HFFc6 (cell line): ENCODE results near the gene SZRD1. TPM values are rescaled to one million over a fixed set of nuclear protein-coding genes. Genes with fewer than 3 reads are reported as not detected.
A peak's percentile ranks its signal among the peaks of the same experiment; 100 is the strongest.

ENCODE experiments used
- DNase-seq: peaks from one replicate; pipeline ENCODE4 v3.0.0-alpha.2; 2018
- H3K27ac Mint-ChIP-seq: 2 replicates; pipeline ENCODE4 v1.8.0; 2020; ENCODE audit warnings: mild to moderate bottlenecking, mixed read lengths
- H3K27me3 Mint-ChIP-seq: 2 replicates; pipeline ENCODE4 v1.8.0; 2021; ENCODE audit warnings: mild to moderate bottlenecking, moderate library complexity, mixed read lengths; ENCODE audit not compliant: insufficient read depth
- H3K36me3 Mint-ChIP-seq: 2 replicates; pipeline ENCODE4 v1.8.0; 2021; ENCODE audit warnings: low read depth, mixed read lengths
- H3K4me1 Mint-ChIP-seq: 2 replicates; pipeline ENCODE4 v1.8.0; 2020; ENCODE audit warnings: low read depth, mixed read lengths
- H3K4me3 Mint-ChIP-seq: 2 replicates; pipeline ENCODE4 v1.8.0; 2020; ENCODE audit warnings: mild to moderate bottlenecking, moderate library complexity, mixed read lengths
- H3K9me3 Mint-ChIP-seq: 2 replicates; pipeline ENCODE4 v1.8.0; 2020; ENCODE audit warnings: mild to moderate bottlenecking, mixed read lengths
- total RNA-seq, 6 experiments: library from RNA; stranded (reverse); fragmentation: NEBNext Ultra II Directional; extraction: Animal tissue kit (Norgen Biotek cat#: 25700); gene quantifications; 2 replicates in 1 of 6; 3 replicates in 5 of 6; pipeline ENCODE4 v1.2.3, GENCODE V29; 2021
- TF ChIP-seq, protein P1 (sequence below): fragments of 200-600 bp; sonication (generic); IDR thresholded peaks from 2 replicates; pipeline ENCODE4 v1.5.0; 2021; ENCODE audit warnings: antibody characterized with exemption, mild to moderate bottlenecking

The SZRD1 gene
- total RNA-seq, 6 experiments from 2014 or later: 210 to 246 (median 229) TPM

DNA sequence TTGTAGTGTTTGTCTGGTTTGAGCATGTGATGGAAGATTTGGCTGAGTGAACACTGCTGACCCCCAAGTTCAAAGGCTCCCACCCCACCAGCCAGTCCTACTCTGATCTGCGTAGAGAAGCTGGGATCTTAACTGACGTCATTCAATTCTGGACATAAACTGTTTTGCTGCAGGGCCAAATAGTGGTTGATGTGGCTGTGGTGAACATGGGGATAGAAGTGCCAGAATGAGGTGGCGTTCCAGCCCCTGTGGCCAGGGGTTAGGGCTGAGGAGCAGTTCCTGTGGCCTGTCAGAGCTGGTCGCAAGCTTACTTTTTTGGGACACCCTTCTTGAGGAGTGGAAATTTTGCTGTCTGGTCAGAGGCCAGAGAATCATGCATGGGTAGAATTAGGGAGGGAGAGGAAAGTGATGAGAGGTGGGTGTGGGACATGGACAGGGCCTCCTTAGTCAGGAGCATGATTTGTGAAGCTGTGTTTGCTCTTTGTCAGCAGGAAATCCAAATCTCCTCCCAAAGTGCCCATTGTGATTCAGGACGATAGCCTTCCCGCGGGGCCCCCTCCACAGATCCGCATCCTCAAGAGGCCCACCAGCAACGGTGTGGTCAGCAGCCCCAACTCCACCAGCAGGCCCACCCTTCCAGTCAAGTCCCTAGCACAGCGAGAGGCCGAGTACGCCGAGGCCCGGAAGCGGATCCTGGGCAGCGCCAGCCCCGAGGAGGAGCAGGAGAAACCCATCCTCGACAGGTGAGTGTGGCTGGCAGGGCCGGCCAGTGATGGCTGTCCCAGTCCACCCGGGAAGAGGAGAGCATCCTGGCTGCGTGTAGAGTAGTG is 25.9 kb downstream of the SZRD1 start:
- DNase-seq: no peak
- peaks cover 7% of the 10 kb centered on the region for H3K36me3 Mint-ChIP-seq
- H3K27ac Mint-ChIP-seq: peak overlapping the region; percentile 14; the same call in 1 of the 2 replicates
- H3K9me3 Mint-ChIP-seq: no peaks in the 10 kb centered on the region
- peaks cover 62% of the 10 kb centered on the region for H3K4me1 Mint-ChIP-seq
- TF ChIP-seq, protein P1, sequence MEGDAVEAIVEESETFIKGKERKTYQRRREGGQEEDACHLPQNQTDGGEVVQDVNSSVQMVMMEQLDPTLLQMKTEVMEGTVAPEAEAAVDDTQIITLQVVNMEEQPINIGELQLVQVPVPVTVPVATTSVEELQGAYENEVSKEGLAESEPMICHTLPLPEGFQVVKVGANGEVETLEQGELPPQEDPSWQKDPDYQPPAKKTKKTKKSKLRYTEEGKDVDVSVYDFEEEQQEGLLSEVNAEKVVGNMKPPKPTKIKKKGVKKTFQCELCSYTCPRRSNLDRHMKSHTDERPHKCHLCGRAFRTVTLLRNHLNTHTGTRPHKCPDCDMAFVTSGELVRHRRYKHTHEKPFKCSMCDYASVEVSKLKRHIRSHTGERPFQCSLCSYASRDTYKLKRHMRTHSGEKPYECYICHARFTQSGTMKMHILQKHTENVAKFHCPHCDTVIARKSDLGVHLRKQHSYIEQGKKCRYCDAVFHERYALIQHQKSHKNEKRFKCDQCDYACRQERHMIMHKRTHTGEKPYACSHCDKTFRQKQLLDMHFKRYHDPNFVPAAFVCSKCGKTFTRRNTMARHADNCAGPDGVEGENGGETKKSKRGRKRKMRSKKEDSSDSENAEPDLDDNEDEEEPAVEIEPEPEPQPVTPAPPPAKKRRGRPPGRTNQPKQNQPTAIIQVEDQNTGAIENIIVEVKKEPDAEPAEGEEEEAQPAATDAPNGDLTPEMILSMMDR: no peak
- no peak overlapping the region for H3K4me3 Mint-ChIP-seq
- no peaks in the 10 kb centered on the region; the same call in 1 of the 2 replicates for H3K27me3 Mint-ChIP-seq

GRCh38 chr1:16393570-16394521 is 26.8 kb downstream of the SZRD1 start:
- Mint-ChIP-seq H3K27ac (no peak overlapping the region; the same call in 1 of the 2 replicates), H3K4me1 (peaks cover 62% of the 10 kb centered on the region), H3K27me3 (no peaks in the 10 kb centered on the region; the same call in 1 of the 2 replicates), H3K4me3 (no peak overlapping the region), H3K9me3 (no peaks in the 10 kb centered on the region), H3K36me3 (peaks cover 7% of the 10 kb centered on the region)
- DNase-seq: no peak
- TF ChIP-seq, protein P1: no peak

- Mint-ChIP-seq H3K27me3 (no peaks in the 10 kb centered on the region; the same call in 1 of the 2 replicates), H3K4me3 (no peak overlapping the region), H3K36me3 (peaks cover 14% of the 10 kb centered on the region), H3K9me3 (no peaks in the 10 kb centered on the region), H3K4me1 (peaks cover 61% of the 10 kb centered on the region), H3K27ac (no peak overlapping the region)
- no peak for DNase-seq
- TF ChIP-seq, protein P1: no peak
Observed at GRCh38 chr1:16394977-16395376, 27.9 kb downstream of the SZRD1 start.

- Mint-ChIP-seq H3K36me3 (peaks cover 20% of the 10 kb centered on the region), H3K27ac (peak overlapping the region; percentile 83), H3K4me1 (peaks cover 44% of the 10 kb centered on the region), H3K9me3 (no peaks in the 10 kb centered on the region), H3K4me3 (no peak overlapping the region), H3K27me3 (peaks cover 2% of the 10 kb centered on the region; the same call in 1 of the 2 replicates)
- TF ChIP-seq, protein P1: no peak
- DNase-seq: peak; percentile 67
Observed at GRCh38 chr1:16396591-16396990, 29.5 kb downstream of the SZRD1 start.

GRCh38 chr1:16397120-16397519 is 30.1 kb downstream of the SZRD1 start:
- H3K4me1 Mint-ChIP-seq: peaks cover 39% of the 10 kb centered on the region

More at GRCh38 chr1:16397120-16397519, 30.1 kb downstream of the SZRD1 start:
- peaks cover 2% of the 10 kb centered on the region; the same call in 1 of the 2 replicates for H3K27me3 Mint-ChIP-seq
- no peaks in the 10 kb centered on the region for H3K9me3 Mint-ChIP-seq
- TF ChIP-seq, protein P1: no peak
- no peak for DNase-seq
- H3K4me3 Mint-ChIP-seq: no peak overlapping the region
- H3K36me3 Mint-ChIP-seq: peaks cover 20% of the 10 kb centered on the region
- peak overlapping the region; percentile 83 for H3K27ac Mint-ChIP-seq
